ENCODE data around the gene ZBTB16.

Gene ZBTB16

DNA sequence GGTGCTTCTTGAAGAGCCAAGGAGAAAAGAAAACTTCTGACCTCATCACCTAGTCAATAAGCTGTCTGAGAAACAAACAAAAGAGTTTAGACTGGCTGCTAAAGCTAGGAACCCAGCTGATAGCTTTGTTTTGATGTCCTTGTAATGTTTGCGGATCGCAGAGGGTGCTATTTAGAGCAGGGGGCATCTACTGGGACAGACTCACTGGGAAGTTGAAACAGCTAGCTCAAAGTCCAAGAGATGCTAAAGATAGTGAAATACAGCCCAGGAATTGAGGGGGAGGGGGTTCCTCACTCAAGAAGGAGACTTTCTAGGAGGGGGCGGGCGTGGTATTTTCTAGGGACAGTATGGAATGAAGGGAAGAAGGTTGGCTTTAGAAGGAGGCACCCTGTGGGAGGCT, 18.9 kb downstream of the ZBTB16 start:
- Histone ChIP-seq H3K27me3 (replicated peaks; ENCODE audit: control insufficient read depth, insufficient read depth, low read length) (no peaks in the 10 kb centered on the region; the same call in 1 of the 2 replicates), H3K36me3 (ENCODE audit: control insufficient read depth, insufficient read depth, low read length) (no peaks in the 10 kb centered on the region), H3K4me3 (replicated peaks; ENCODE audit: low read depth, low read length) (no peak overlapping the region)
- no peak for DNase-seq (ENCODE audit: extremely low read depth, insufficient read length)
- TF ChIP-seq CTCF (IDR thresholded peaks at IDR 0.05; ENCODE audit: insufficient read depth, low read length, poor library complexity, severe bottlenecking), result no peak

DNA sequence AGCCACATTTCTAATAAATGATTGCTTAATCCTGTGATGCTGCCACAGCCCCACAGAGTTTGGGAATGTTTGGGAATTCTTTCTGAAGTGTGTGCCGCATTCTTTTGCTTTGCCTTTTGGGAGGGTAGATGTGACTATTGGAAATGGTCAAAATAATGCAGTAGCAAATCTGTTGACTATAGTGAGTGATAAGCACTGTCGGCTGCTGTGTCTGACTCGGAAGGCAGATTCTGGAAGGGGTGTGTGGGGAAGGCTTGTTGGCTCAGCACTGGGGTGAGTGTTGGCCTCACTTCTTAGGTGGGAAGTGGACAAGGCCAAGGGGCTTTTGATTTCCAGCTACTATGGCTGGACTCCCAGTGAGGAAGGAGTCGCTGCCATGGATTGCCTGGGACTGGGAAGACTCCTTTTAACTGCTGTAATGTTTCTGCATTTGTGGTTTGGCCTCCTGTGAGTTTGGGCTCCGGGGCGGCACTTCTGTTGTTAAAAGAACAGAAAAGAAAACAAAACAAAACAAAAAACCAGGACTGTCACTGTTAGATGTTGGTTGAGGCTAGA, 20.1 kb downstream of the ZBTB16 start:
- TF ChIP-seq CTCF (IDR thresholded peaks at IDR 0.05; ENCODE audit: insufficient read depth, low read length, poor library complexity, severe bottlenecking), result no peak
- Histone ChIP-seq H3K27me3 (replicated peaks; ENCODE audit: control insufficient read depth, insufficient read depth, low read length) (no peaks in the 10 kb centered on the region; the same call in 1 of the 2 replicates), H3K36me3 (ENCODE audit: control insufficient read depth, insufficient read depth, low read length) (no peaks in the 10 kb centered on the region), H3K4me3 (replicated peaks; ENCODE audit: low read depth, low read length) (no peak overlapping the region)
- DNase-seq (ENCODE audit: extremely low read depth, insufficient read length), result no peak

DNA sequence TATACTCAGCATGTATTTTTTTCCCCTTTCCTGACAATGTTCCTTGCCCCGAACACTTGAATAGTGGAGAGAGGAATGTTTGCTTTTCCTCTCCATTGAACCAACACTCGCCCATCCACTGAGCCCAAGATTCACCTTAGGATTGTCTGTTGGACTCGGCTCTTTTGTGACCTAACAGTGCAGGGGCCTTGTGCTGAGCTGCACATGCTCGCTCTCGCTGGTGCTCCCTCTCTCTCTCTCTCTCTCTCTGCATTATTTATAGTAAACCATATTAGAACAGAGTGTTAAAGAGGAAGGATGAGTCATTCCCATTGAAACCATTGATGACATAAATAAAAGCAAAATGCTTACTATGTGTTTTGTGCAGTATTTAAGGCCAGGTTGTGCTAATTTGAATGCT, 20.7 kb downstream of the ZBTB16 start:
- no peak for DNase-seq (ENCODE audit: extremely low read depth, insufficient read length)
- Histone ChIP-seq H3K36me3 (ENCODE audit: control insufficient read depth, insufficient read depth, low read length) (no peaks in the 10 kb centered on the region), H3K27me3 (replicated peaks; ENCODE audit: control insufficient read depth, insufficient read depth, low read length) (no peaks in the 10 kb centered on the region; the same call in 1 of the 2 replicates), H3K4me3 (replicated peaks; ENCODE audit: low read depth, low read length) (no peak overlapping the region)
- TF ChIP-seq CTCF (IDR thresholded peaks at IDR 0.05; ENCODE audit: insufficient read depth, low read length, poor library complexity, severe bottlenecking), result no peak

DNA sequence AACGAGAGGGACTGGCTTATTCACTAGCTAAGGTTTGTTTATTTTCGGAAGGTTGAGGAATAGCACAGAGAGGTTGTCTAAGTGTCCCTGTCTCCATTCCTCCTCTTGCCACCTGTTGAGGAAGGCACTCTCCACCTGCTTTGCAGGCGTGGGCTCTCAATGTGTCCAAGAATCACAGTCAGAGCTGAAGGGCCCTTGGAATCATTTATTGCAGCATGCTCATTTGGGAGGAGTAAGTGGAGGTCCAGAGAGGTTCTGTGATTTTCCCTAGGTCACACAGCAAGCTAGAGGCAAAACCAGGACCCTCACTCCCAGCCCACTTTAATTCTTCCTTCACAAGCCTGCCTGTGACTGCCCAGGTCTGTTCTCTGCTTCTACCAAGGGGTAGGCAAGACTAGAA, 21.3 kb downstream of the ZBTB16 start:
- H3K4me3 ChIP-seq (replicated peaks; ENCODE audit: low read depth, low read length), result no peak overlapping the region
- H3K27me3 ChIP-seq (replicated peaks; ENCODE audit: control insufficient read depth, insufficient read depth, low read length), result peaks cover under 1% of the 10 kb centered on the region; the same call in 1 of the 2 replicates
- TF ChIP-seq CTCF (IDR thresholded peaks at IDR 0.05; ENCODE audit: insufficient read depth, low read length, poor library complexity, severe bottlenecking), result no peak
- no peaks in the 10 kb centered on the region for H3K36me3 ChIP-seq (ENCODE audit: control insufficient read depth, insufficient read depth, low read length)
- DNase-seq (ENCODE audit: extremely low read depth, insufficient read length), result no peak

DNA sequence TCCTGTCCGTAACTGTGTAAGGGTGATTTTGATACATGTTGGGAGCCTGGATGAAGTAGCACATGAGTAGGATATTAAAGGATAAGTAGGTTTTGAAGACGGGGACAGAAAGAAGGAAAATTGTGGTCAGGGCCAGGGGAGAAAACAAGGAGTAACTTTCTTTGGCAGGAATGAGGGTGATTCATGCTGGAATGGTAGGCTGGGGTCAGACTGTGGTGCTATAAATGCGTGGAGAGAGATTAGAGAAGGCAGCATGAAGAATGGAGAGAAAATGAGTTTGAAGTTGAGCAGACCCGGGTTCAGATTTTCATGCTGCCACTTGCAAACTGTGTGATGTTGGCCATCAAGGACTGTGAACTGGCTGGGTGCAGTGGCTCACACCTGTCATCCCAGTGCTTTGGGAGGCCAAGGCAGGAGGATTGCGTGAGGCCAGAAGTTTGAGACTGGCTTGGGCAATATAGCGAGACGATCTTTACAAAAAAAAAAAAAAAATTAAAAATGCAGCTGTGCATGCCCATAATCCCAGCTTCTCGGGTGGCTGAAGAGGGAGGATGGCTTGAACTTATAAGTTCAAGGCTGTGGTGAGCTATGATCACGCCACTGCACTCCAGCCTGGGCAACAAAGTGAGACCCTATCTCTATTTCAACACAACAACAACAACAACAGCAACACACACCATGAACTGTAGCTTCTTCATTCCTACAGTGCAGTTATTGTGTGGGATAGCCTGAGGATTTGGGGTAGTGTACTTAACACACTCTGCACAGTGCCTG, 22.3 kb downstream of the ZBTB16 start:
- Histone ChIP-seq H3K4me3 (replicated peaks; ENCODE audit: low read depth, low read length) (no peak overlapping the region), H3K36me3 (ENCODE audit: control insufficient read depth, insufficient read depth, low read length) (no peaks in the 10 kb centered on the region), H3K27me3 (replicated peaks; ENCODE audit: control insufficient read depth, insufficient read depth, low read length) (peaks cover 1% of the 10 kb centered on the region; the same call in 1 of the 2 replicates)
- no peak for DNase-seq (ENCODE audit: extremely low read depth, insufficient read length)
- TF ChIP-seq CTCF (IDR thresholded peaks at IDR 0.05; ENCODE audit: insufficient read depth, low read length, poor library complexity, severe bottlenecking), result no peak
